Lower leg skin (tissue), 4 donors: Measurements from ENCODE around the gene CFAP43. TPM values are rescaled to one million over a fixed set of nuclear protein-coding genes. Genes with fewer than 3 reads are reported as not detected.

Experiments
- DNase-seq, 2 donors: peaks; one replicate each; pipeline ENCODE4 v3.0.0-alpha.2; 2019; ENCODE audit warnings: low spot score in 2 of 2
- H3K4me3 ChIP-seq: fragments of 200-600 bp; sonication (generic); 2 replicates; pipeline ENCODE4 v1.5.1; 2017; ENCODE audit warnings: mild to moderate bottlenecking, low read depth; ENCODE audit not compliant: poor library complexity, severe bottlenecking
- CTCF ChIP-seq, 3 donors: fragments of 450-650 bp; IDR thresholded peaks; one replicate each; pipeline ENCODE4 v1.5.1; 2016; ENCODE audit warnings: antibody characterized with exemption in 3 of 3, mild to moderate bottlenecking in 3 of 3, moderate library complexity in 2 of 3
- POLR2A ChIP-seq, 2 donors: fragments of 450-650 bp; IDR thresholded peaks; one replicate each; pipeline ENCODE4 v1.6.1; 2016 to 2017; ENCODE audit warnings: antibody characterized with exemption in 2 of 2, mild to moderate bottlenecking in 1 of 2, moderate library complexity in 1 of 2
- WGBS, 2 donors: methylation state at CpG; one replicate each; pipeline ENCODE4 v1.1.5; 2018; 5-methylcytosine and 5-hydroxymethylcytosine counted together
- intact Hi-C: fragments of 100-400 bp; cut with DNase I; formaldehyde crosslinking; loops from one replicate; pipeline ENCODE4 v1.15.0; 2023; ENCODE audit warnings: low total_unique reads
- total RNA-seq, 4 donors: library from RNA; depleted of rRNA; stranded (reverse); fragments of >200 nt; gene quantifications; one replicate each; pipeline ENCODE4 v1.1.0, GENCODE V29; 2016

CFAP43 gene
- total RNA-seq, 4 donors from 2014 or later: 0.19 to 1.6 (median 0.50) TPM

DNA sequence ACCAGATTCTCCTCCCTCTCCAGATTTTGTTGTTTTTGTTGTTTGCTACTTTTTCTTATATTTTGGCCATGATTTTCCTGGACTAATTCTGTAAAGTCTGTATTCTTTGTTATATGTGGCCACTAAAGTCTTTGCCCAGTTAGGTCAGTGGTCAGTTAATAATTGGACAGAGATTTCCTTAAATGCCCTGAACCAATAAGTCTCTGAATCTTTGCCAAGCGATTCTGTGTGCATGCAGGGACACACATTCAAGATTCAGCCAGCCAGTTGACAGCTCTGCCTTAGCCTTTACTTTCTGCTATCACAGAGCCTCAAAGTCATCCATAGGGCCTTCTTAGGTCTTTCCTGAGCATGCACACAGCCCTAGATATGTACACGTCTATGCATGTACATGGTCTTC lies 135.5 kb downstream of the CFAP43 start:
- intact Hi-C loops: no loop called here
- H3K4me3 ChIP-seq: no peak overlapping the region
- 93 to 100% methylated on average over 2 of the region's 2 CpGs for WGBS, 2 donors
- no peak for DNase-seq
- TF ChIP-seq CTCF (IDR thresholded peaks at IDR 0.05) (no peak), POLR2A (IDR thresholded peaks at IDR 0.05) (no peak)

- DNase-seq: no peak
- intact Hi-C loops: no loop called here
- TF ChIP-seq POLR2A (IDR thresholded peaks at IDR 0.05) (no peak), CTCF (IDR thresholded peaks at IDR 0.05) (no peak)
- no peak overlapping the region for H3K4me3 ChIP-seq
Observed at GRCh38 chr10:104092749-104093148, 139.4 kb downstream of the CFAP43 start.

GRCh38 chr10:104090611-104091010 lies 141.6 kb downstream of the CFAP43 start:
- intact Hi-C loops: no loop called here
- no peak for DNase-seq
- H3K4me3 ChIP-seq: no peak overlapping the region
- TF ChIP-seq CTCF (IDR thresholded peaks at IDR 0.05) (no peak), POLR2A (IDR thresholded peaks at IDR 0.05) (no peak)
- 68 to 73% methylated on average over 2 of the region's 2 CpGs for WGBS, 2 donors

DNA sequence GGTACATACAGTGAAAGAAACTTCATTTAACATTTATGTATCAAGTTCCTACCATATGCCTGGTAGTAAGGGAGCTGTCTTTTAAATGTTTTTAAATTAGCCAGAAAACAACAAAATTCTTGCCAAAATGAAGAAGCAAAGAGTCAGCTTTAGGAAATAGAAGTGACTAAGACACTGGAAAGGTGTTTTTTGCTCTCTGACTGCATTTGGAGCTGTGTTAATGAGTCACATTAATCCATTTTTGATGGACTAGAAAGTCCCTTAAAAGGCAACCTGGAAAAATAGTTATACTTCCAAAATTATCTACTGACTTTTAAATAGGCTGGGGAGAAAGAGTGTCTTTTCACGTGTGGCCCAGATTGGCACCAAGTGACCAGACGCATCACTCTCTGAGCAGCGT lies 142.5 kb downstream of the CFAP43 start:
- intact Hi-C loops: no loop called here
- H3K4me3 ChIP-seq: no peak overlapping the region
- TF ChIP-seq CTCF (IDR thresholded peaks at IDR 0.05): no peak
- TF ChIP-seq POLR2A (IDR thresholded peaks at IDR 0.05): no peak
- no peak for DNase-seq
- 41 to 65% methylated on average over 3 of the region's 3 CpGs for WGBS, 2 donors

- TF ChIP-seq CTCF (IDR thresholded peaks at IDR 0.05) (no peak), POLR2A (IDR thresholded peaks at IDR 0.05) (no peak)
- 83 to 86% methylated on average over 5 of the region's 5 CpGs for WGBS, 2 donors
- no peak for DNase-seq
- intact Hi-C loops: no loop called here
- no peak overlapping the region for H3K4me3 ChIP-seq
Observed at GRCh38 chr10:104088239-104088638, 143.9 kb downstream of the CFAP43 start.

DNA sequence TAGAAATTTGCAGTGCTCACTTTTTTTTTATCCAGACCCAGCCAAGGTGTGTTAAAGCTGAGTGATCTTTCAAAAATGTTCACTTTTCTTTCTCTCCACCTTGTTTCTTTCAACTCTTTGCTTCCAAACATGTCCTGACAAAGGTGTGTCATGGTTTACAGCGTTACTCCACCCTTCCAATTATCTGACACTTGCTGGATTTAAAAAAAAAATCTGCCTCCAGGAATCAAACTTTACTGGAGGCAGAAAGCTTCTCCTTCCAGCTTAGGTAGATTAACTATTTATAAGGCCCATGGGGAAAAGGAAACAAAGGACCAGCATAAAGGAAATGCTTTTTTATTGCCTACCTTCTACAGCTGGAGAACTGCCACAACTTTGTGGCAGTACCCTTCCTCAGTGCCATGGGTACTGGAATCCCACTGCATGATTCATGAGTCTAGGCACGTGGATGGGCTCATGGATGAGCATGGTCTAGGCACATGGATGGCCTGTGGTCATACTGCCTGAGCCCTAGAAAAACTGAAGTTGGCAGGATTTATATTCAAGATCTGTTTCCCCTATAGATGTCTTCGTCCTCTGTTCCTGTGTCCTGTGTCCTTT lies 146.3 kb downstream of the CFAP43 start, which contains the start of gene COL17A1:
Gene COL17A1, minus strand, starts transcription at position 80 of the 600 bp plus-strand sequence. CDS start 5,207 bp downstream, outside the sequence.
- DNase-seq: no peak
- no peak within 1 kb of the TSS for H3K4me3 ChIP-seq
- 37 to 48% methylated on average over 3 of the region's 3 CpGs for WGBS, 2 donors
- intact Hi-C loops: no loop called here
- TF ChIP-seq POLR2A (IDR thresholded peaks at IDR 0.05): no peak
- TF ChIP-seq CTCF (IDR thresholded peaks at IDR 0.05): no peak
